Prostate gland (tissue), 2 donors: Measurements from ENCODE around the gene CROCC. TPM values are rescaled to one million over a fixed set of nuclear protein-coding genes. Genes with fewer than 3 reads are reported as not detected.

ENCODE experiments used
- DNase-seq: peaks from one replicate; pipeline ENCODE4 v3.0.0-alpha.2; 2019; ENCODE audit warnings: low spot score
- H3K27ac ChIP-seq, 2 donors: fragments of 200-600 bp; sonication (generic); 2 replicates each; pipeline ENCODE4 v1.5.1; 2017 to 2019
- H3K27me3 ChIP-seq: fragments of 200-600 bp; sonication (generic); replicated peaks from 2 replicates; pipeline ENCODE4 v1.5.1; 2019; ENCODE audit not compliant: insufficient read depth
- H3K36me3 ChIP-seq, 2 donors: fragments of 200-600 bp; sonication (generic); 1 replicate in 1 of 2; 2 replicates in 1 of 2; pipeline versions ENCODE4 v1.5.1 to v1.8.1; 2017 to 2019
- H3K4me1 ChIP-seq: fragments of 200-600 bp; sonication (generic); replicated peaks from 2 replicates; pipeline ENCODE4 v1.5.1; 2019
- H3K4me3 ChIP-seq, 2 donors: fragments of 200-600 bp; sonication (generic); 2 replicates each; pipeline ENCODE4 v1.5.1; 2017 to 2019
- H3K9me3 ChIP-seq: fragments of 200-600 bp; sonication (generic); 2 replicates; pipeline ENCODE4 v1.5.1; 2017
- CTCF ChIP-seq, 4 experiments: fragments of 200-600 bp in 2 of 4; fragments of 450-650 bp in 2 of 4; sonication (generic) in 2 of 4; IDR thresholded peaks; 1 replicate in 3 of 4; 2 replicates in 1 of 4; pipeline ENCODE4 v1.5.1; 2016 to 2019; ENCODE audit warnings: antibody characterized with exemption in 4 of 4, mild to moderate bottlenecking in 2 of 4, moderate library complexity in 2 of 4
- POLR2A ChIP-seq: fragments of 450-650 bp; IDR thresholded peaks from one replicate; pipeline ENCODE4 v1.6.1; 2016; ENCODE audit warnings: antibody characterized with exemption, mild to moderate bottlenecking
- POLR2AphosphoS5 ChIP-seq: sonication (generic); formaldehyde crosslinking; IDR thresholded peaks from one replicate; pipeline ENCODE4 v1.6.1; 2017; ENCODE audit warnings: antibody characterized with exemption
- WGBS: methylation state at CpG from one replicate; pipeline ENCODE4 v1.1.5; 2018; 5-methylcytosine and 5-hydroxymethylcytosine counted together
- intact Hi-C: fragments of 100-400 bp; cut with DNase I; formaldehyde crosslinking; loops from one replicate; pipeline ENCODE4 v1.14.2; 2022
- total RNA-seq, 2 donors: library from RNA; depleted of rRNA; stranded (reverse); fragments of >200 nt; gene quantifications; one replicate each; pipeline ENCODE4 v1.1.0, GENCODE V29; 2016

CROCC gene
- total RNA-seq, 2 donors from 2014 or later: 19.6 to 68.7 TPM

GRCh38 chr1:16924216-16924918 lies 2.6 kb downstream of the CROCC start:
- WGBS: 76% methylated on average over 23 of the region's 23 CpGs
- intact Hi-C loops: no loop called here
- no peaks in the 10 kb centered on the region for H3K36me3 ChIP-seq
- peak overlapping the region in 1 of 2 donors; percentile 42 for H3K27ac ChIP-seq
- no peak for DNase-seq
- H3K27me3 ChIP-seq: no peaks in the 10 kb centered on the region
- H3K4me3 ChIP-seq: no peak overlapping the region
- no peaks in the 10 kb centered on the region for H3K4me1 ChIP-seq
- TF ChIP-seq POLR2AphosphoS5: no peak
- no peak for TF ChIP-seq CTCF (IDR thresholded peaks at IDR 0.05)
- no peak for TF ChIP-seq POLR2A
- no peaks in the 10 kb centered on the region for H3K9me3 ChIP-seq

GRCh38 chr1:16924919-16925477 lies 3.3 kb downstream of the CROCC start:
- 65% methylated on average over 13 of the region's 13 CpGs for WGBS

GRCh38 chr1:16925635-16926490 lies 4.1 kb downstream of the CROCC start:
- TF ChIP-seq POLR2AphosphoS5: peak; percentile 83
- no peak for TF ChIP-seq POLR2A
- TF ChIP-seq CTCF (IDR thresholded peaks at IDR 0.05): peak in 2 of 4 experiments; percentile 24 to 45
- 53% methylated on average over 13 of the region's 13 CpGs for WGBS
- H3K27ac ChIP-seq: peak overlapping the region; percentile 21 to 42
- intact Hi-C loops: no loop called here
- H3K36me3 ChIP-seq: no peaks in the 10 kb centered on the region
- no peaks in the 10 kb centered on the region for H3K9me3 ChIP-seq
- H3K4me3 ChIP-seq: no peak overlapping the region
- no peaks in the 10 kb centered on the region for H3K27me3 ChIP-seq
- no peaks in the 10 kb centered on the region for H3K4me1 ChIP-seq
- DNase-seq: peak; percentile 93

More at GRCh38 chr1:16924919-16925477, 3.3 kb downstream of the CROCC start:
- no peaks in the 10 kb centered on the region for H3K4me1 ChIP-seq
- H3K27me3 ChIP-seq: no peaks in the 10 kb centered on the region
- peak overlapping the region; percentile 21 to 42 for H3K27ac ChIP-seq
- no peak overlapping the region for H3K4me3 ChIP-seq
- no peaks in the 10 kb centered on the region for H3K9me3 ChIP-seq
- intact Hi-C loops: no loop called here
- TF ChIP-seq CTCF (IDR thresholded peaks at IDR 0.05) (peak in 1 of 4 experiments; percentile 18), POLR2AphosphoS5 (no peak), POLR2A (no peak)
- no peaks in the 10 kb centered on the region for H3K36me3 ChIP-seq
- no peak for DNase-seq

GRCh38 chr1:16926491-16927073 lies 4.9 kb downstream of the CROCC start:
- intact Hi-C loops: no loop called here
- no peak overlapping the region for H3K4me3 ChIP-seq
- peak overlapping the region; percentile 0 to 21 for H3K27ac ChIP-seq
- DNase-seq: no peak
- TF ChIP-seq POLR2A (no peak), POLR2AphosphoS5 (no peak), CTCF (IDR thresholded peaks at IDR 0.05) (no peak)
- no peaks in the 10 kb centered on the region for H3K9me3 ChIP-seq
- no peaks in the 10 kb centered on the region for H3K27me3 ChIP-seq
- no peaks in the 10 kb centered on the region for H3K36me3 ChIP-seq
- WGBS: 47% methylated on average over 10 of the region's 10 CpGs
- H3K4me1 ChIP-seq: no peaks in the 10 kb centered on the region
